ENCODE results near the gene HSP90B1. TPM values are rescaled to one million over a fixed set of nuclear protein-coding genes. Genes with fewer than 3 reads are reported as not detected.

The HSP90B1 gene
- total RNA-seq, 4 donors from 2014 or later = 262 to 595 (median 435) TPM

DNA sequence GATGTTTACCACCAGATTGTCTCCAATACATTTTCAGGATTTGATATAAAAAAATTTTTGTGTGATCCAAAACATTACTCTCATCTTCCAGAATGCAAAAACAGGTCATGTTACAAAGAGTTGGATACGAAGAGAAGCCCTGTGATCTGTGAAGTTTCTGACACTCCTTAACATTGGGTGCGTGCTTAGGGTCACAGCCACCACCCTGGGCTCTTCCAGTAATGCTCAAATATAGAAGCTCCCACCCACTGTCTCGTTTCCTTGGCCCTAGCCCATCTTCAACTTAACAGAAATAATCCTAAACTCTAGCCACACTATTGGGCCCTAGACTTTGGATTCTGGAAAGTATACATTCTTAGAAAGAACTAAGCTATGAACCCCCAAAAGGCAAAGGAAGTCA lies 32.9 kb upstream of the HSP90B1 start:
- TF ChIP-seq CTCF (IDR thresholded peaks at IDR 0.05; ENCODE audit: low read depth) = no peak

DNA sequence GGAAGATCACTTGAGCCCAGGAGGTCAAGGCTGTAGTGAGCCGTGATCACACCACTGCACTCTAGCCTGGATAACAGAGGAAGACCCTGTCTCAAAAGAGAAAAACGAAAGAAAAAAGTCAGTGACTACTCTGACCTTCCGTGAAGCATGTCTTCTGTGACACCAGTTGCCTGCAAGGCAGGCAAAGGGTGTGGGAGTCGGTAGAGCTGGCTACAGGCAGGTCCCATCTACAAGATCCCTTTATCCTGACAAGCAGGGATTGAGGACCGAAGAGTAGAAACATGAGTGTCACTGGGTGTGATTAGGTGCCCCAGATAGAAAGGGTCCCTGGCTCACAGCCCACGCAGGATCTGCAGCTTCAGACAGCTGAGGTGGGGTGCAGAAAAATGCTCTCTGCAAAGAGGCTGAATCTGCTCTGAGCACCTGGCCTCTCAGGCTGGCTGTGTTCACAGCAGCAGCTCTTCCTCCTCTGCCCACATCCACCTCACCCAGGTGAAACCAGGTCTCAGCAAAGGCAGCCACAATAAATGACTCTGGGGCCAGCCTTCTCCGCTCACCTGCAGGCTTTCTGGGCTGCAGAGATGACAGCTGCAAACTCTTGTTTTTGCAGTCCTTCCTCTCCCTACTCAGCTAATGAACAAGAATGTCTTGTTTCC lies 28.6 kb upstream of the HSP90B1 start:
- no peak for TF ChIP-seq CTCF (IDR thresholded peaks at IDR 0.05; ENCODE audit: low read depth)

GRCh38 chr12:103903993-103904392 lies 26.2 kb upstream of the HSP90B1 start:
- no peak for TF ChIP-seq CTCF (IDR thresholded peaks at IDR 0.05; ENCODE audit: low read depth)

GRCh38 chr12:103905730-103906349 lies 24.4 kb upstream of the HSP90B1 start:
- TF ChIP-seq CTCF (IDR thresholded peaks at IDR 0.05; ENCODE audit: low read depth) = no peak

GRCh38 chr12:103908246-103908541 lies 22.0 kb upstream of the HSP90B1 start:
- no peak for TF ChIP-seq CTCF (IDR thresholded peaks at IDR 0.05; ENCODE audit: low read depth)

- no peak for TF ChIP-seq CTCF (IDR thresholded peaks at IDR 0.05; ENCODE audit: low read depth)
These were observed 21.3 kb upstream of the HSP90B1 start for GRCh38 chr12:103908877-103909276.

- no peak for TF ChIP-seq CTCF (IDR thresholded peaks at IDR 0.05; ENCODE audit: low read depth)
These were observed 20.4 kb upstream of the HSP90B1 start for GRCh38 chr12:103909811-103910210.

Data from subcutaneous adipose tissue (tissue), 4 donors.